Femur (tissue), 1 donor: ENCODE measurements around the gene SMAD9.
"Not testable (repeated sequence)": the region's sequence is repeated elsewhere in the genome, so short reads cannot be mapped to it uniquely, and the experiment has no call there.

Experiments
- DNase-seq: peaks from one replicate; pipeline ENCODE4 v3.0.0-alpha.2; 2017

The SMAD9 gene

GRCh38 chr13:36910545-36910944 is 9.5 kb downstream of the SMAD9 start:
- no peak for DNase-seq

- no peak for DNase-seq
Observed at GRCh38 chr13:36907821-36908220, 12.2 kb downstream of the SMAD9 start.

- no peak for DNase-seq
Observed at GRCh38 chr13:36907266-36907665, 12.8 kb downstream of the SMAD9 start.

DNA sequence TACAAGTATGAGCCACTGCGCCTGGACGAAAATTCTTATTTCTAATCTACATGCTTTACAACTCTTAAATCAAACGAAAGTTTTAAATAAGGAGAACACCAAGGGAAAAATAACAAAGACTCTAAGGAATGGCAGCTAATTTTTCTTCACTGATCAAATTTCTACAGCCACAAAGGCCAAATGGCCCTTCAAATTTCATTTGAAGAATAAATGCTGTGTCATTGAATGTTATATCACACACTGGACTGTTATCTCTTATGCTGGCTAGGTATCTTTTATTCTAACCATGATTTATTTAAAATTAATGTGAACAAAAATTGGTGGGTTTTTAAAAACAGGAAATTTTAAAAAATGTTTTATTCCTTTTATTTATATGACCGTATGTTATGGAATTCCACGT is 14.1 kb downstream of the SMAD9 start:
- no peak for DNase-seq

- DNase-seq: no peak
Observed at GRCh38 chr13:36903925-36904595, 16.0 kb downstream of the SMAD9 start.

DNA sequence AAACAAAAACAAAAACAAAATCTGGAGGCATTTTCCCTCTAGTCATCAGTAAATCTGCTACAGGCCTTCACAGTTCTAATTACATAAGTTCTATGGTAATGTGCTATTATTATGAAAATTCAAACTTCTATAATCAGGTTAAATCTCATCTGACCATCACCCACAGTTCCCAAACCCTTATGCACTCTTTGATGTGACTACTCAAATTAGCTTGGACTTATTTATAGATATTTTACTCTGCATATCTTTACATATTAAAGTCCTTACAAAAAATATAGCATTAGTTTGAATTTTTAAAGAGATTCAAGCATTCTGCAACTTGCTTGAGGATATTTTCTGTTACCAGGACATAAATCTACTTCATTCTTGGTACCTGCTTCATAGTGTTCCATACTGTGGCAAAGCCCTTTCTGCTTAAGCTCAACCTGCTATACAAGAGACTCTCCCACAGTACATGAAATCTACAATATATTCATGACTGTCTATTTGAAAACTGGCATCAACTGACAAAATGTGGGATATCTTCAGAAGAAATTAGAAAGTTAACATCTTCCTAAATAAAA is 22.9 kb downstream of the SMAD9 start:
- no peak for DNase-seq

DNA sequence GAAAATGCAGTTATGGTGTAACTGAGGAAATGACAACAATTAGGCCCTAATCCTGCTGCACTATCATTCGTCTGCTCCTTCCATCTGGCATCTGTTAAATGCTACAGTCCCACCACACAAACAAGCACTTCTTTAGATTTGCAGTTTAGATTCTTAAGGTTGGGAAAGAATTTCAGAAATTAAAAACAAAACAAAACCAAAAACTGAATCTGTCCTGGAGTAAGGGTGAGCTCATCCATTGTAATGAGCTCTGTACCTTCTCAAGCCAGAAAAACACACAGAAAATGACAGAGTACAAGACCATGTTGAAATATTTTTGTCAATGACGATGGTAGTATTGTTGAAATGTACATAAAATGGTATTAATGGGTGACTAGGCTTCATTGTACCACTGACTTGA is 28.3 kb downstream of the SMAD9 start:
- no peak for DNase-seq

DNA sequence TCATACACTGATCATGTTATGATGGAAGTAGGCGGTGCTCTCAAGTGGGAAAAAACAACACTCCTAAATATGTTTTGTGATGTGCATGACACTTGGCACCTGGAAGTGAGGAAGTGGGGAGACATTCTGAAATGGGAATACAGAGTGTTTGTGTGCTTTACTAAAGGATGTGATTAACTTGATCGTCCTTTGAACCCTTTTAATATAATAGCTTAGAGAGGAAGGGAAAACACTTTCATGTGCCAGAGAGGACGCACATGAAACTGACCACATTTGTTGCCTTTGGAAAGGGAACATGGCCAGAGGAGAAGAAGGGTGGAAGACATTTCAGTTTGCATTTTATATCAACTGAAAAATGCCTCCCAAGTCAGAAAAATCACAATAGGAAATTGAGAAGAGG is 31.4 kb downstream of the SMAD9 start:
- DNase-seq: no peak

GRCh38 chr13:36887758-36888521 is 32.1 kb downstream of the SMAD9 start:
- no peak for DNase-seq

- no peak for DNase-seq
Observed at GRCh38 chr13:36885901-36886300, 34.1 kb downstream of the SMAD9 start.

DNA sequence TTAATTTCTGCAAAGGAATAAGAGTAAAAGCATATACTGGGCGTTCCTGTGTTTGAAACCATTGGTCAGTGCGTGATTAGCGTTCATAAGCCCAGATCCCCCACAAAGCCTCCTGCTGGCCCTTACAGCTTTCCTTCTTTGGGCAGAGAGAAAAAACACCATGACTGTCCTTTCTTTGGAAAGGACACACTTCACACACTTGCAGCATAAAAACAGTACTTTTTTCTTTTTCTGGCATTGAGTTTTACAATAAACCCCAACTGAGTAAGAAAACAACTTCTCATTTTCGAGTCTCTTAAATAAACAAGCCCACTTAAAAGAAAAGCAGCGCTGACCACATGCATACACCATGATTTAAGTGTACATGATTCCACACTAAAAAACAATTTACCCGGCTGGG is 35.8 kb downstream of the SMAD9 start:
- no peak for DNase-seq

DNA sequence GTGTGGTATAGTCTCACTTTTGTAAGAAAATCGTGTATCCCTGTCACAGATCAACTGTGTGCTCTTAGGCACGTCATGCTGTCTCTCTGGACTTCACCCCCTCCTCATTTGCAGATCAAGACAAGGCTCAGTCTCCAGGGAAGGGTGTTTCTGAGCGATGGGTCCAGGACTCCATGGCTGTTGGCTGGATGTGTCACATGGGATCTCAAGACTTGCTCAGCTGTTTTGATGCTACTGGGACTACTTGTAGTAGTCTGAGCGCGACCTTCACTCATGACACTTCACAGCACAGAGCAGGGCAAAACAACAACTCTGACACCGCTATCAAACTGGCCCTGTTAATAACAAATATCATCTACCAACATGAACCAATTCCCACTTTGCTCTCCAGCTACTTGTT is 36.2 kb downstream of the SMAD9 start:
- DNase-seq: no peak

DNA sequence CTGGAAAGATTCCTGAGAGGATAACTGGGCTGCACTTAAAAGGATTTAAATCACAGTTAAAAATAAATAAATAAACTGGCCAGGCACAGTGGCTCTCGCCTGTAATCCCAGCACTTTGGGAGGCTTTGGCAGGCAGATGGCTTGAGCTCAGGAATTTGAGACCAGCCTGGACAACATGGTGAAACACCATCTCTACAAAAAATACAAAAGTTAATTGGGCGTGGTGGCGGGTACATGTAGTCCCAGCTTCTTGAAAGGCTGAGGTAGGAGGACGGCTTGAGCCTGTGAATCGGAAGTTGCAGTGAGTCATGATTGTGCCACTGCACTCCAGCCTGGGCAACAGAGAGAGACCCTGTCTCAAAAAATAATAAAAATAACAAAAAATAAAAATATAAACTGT is 36.6 kb downstream of the SMAD9 start:
- DNase-seq: not testable (repeated sequence)

DNA sequence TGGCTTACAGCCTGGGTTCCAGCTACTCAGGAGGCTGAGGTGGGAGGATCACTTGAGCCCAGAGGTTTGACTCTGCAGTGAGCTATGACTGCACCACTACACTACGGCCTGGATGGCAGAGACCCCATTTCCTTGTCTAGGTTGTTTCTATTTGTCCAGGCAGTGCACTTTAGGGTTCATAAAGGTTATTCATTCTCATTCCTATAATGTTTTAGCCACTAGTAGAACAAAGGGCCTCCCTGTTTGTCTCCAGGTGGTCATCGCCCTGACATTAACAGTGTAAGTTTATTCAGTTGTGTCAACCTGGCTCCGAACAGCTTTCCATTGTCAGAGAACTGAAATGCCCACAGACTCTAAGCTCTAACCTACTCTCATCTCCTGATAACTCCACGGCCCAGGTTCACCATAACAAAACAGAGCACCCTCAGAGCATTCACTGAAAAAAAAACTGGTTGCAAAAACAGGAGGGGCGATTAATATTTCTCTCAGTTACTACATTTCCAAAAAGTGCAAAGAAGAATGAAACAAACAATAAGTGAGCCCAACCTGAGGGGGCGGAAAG is 37.1 kb downstream of the SMAD9 start:
- no peak for DNase-seq

GRCh38 chr13:36880961-36881360 is 39.1 kb downstream of the SMAD9 start:
- no peak for DNase-seq

GRCh38 chr13:36879218-36879938 is 40.7 kb downstream of the SMAD9 start:
- no peak for DNase-seq

DNA sequence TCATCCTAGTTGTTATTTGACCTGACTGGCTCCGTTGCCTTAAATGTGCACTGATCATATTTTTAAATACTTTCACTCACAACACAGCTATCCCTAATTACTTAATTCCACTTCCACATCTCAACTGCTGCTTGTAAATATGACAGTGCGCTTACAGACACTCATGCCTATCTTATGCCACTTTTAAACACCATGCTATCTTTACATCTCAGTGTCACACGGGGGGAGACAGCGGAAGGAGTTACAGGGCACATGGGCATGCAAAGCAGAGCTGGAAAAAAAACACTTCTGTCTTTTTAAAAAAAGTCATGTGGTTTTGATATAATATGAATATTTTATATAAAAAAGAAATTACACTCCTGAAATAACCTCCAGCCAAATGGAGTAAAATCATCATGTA is 44.1 kb downstream of the SMAD9 start:
- no peak for DNase-seq

GRCh38 chr13:36875431-36875830 is 44.6 kb downstream of the SMAD9 start:
- DNase-seq: no peak

DNA sequence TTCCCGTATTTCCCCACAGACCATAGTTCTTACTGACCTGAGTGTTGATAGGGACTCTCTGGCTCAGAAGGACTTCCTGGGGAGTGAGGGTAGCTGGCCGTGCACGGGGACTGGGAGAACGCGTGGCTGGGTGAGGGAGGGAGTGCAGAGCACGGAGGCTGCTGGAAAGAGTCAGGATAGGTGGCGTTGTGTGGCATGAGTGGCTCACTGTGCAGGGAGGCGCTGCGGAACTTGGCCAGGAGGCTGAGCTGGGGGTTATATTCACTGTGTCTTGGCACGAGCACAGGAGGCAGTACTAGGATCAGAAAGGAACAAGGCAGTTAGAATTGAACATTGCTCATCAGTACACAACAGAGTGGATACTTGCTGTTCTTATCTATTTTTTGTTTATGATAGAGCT is 47.4 kb downstream of the SMAD9 start:
- DNase-seq: no peak

- no peak for DNase-seq
Observed at GRCh38 chr13:36870050-36870692, 49.9 kb downstream of the SMAD9 start.

DNA sequence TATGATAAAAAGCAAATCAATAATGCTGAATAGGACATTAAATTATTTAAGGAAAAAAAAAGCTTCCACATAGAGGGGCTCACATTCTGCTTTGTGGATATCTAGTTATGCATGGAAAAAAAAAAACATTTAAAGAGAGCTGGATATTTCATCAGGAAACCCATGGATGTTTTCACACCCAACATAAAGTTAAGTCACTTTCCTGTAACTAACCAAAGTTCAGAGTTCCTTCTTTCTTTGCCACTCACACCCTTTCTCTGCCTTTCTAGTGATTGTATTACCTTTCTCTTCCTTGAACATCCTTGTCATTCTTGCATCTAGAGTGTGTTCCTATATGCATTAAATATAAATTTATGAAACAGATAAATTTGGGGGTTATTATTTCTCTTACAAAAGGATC is 53.8 kb downstream of the SMAD9 start:
- no peak for DNase-seq

- DNase-seq: no peak
Observed at GRCh38 chr13:36865265-36865664, 54.8 kb downstream of the SMAD9 start.

- no peak for DNase-seq
Observed at GRCh38 chr13:36862722-36863121, 57.3 kb downstream of the SMAD9 start.
